Stimulated activated memory B cell treated with anti-CD40 and anti-IgM and Interleukin-4, amounts not matched to agents 10 μg/mL and 1 μg/mL and 100 μg/mL, for 72 hours (primary cell): ENCODE measurements around the gene PPP1R37.

Experiments
- ATAC-seq: fragments of 150-1000 bp; cut with Tn5 transposase; 2 replicates; pipeline ENCODE4 v1.10.0; 2021
- H3K27ac Mint-ChIP-seq: one replicate; pipeline ENCODE4 v1.8.0; 2022; ENCODE audit warnings: mild to moderate bottlenecking, mixed read lengths
- H3K27me3 Mint-ChIP-seq: one replicate; pipeline ENCODE4 v1.8.0; 2022; ENCODE audit warnings: mixed read lengths
- H3K36me3 Mint-ChIP-seq: one replicate; pipeline ENCODE4 v1.8.0; 2022; ENCODE audit warnings: mixed read lengths
- H3K4me1 Mint-ChIP-seq: one replicate; pipeline ENCODE4 v1.8.0; 2022; ENCODE audit warnings: mixed read lengths
- H3K4me3 Mint-ChIP-seq: one replicate; pipeline ENCODE4 v1.8.0; 2022; ENCODE audit warnings: mild to moderate bottlenecking, moderate library complexity, mixed read lengths
- H3K9me3 Mint-ChIP-seq: one replicate; pipeline ENCODE4 v1.8.0; 2022; ENCODE audit warnings: mixed read lengths

Gene PPP1R37

GRCh38 chr19:45166723-45167252 lies 73.8 kb downstream of the PPP1R37 start:
- Mint-ChIP-seq H3K9me3 (no peaks in the 10 kb centered on the region), H3K36me3 (peaks cover 5% of the 10 kb centered on the region), H3K27ac (no peak overlapping the region), H3K27me3 (peaks cover under 1% of the 10 kb centered on the region), H3K4me3 (no peak overlapping the region), H3K4me1 (peaks cover 33% of the 10 kb centered on the region)
- ATAC-seq: no peak

- Mint-ChIP-seq H3K4me3 (no peak overlapping the region), H3K27me3 (no peaks in the 10 kb centered on the region), H3K27ac (no peak overlapping the region), H3K9me3 (no peaks in the 10 kb centered on the region), H3K36me3 (peaks cover 5% of the 10 kb centered on the region), H3K4me1 (peaks cover 44% of the 10 kb centered on the region)
- ATAC-seq: no peak
These were observed 75.9 kb downstream of the PPP1R37 start for GRCh38 chr19:45168767-45169351.

- no peaks in the 10 kb centered on the region for H3K27me3 Mint-ChIP-seq
- H3K36me3 Mint-ChIP-seq: peaks cover 5% of the 10 kb centered on the region
- H3K4me1 Mint-ChIP-seq: peaks cover 38% of the 10 kb centered on the region
- H3K9me3 Mint-ChIP-seq: no peaks in the 10 kb centered on the region
- ATAC-seq: no peak
- H3K4me3 Mint-ChIP-seq: no peak overlapping the region
- no peak overlapping the region for H3K27ac Mint-ChIP-seq
These were observed 76.6 kb downstream of the PPP1R37 start for GRCh38 chr19:45169602-45170001.

- ATAC-seq: no peak
These were observed 77.4 kb downstream of the PPP1R37 start for GRCh38 chr19:45170146-45171106.

GRCh38 chr19:45171211-45171623 lies 78.2 kb downstream of the PPP1R37 start:
- H3K27ac Mint-ChIP-seq: peak overlapping the region; percentile 48
- peaks cover 10% of the 10 kb centered on the region for H3K36me3 Mint-ChIP-seq
- no peaks in the 10 kb centered on the region for H3K9me3 Mint-ChIP-seq
- ATAC-seq: no peak
- H3K27me3 Mint-ChIP-seq: no peaks in the 10 kb centered on the region
- peaks cover 35% of the 10 kb centered on the region for H3K4me1 Mint-ChIP-seq
- H3K4me3 Mint-ChIP-seq: peak overlapping the region; percentile 7

More at GRCh38 chr19:45170146-45171106, 77.4 kb downstream of the PPP1R37 start:
- Mint-ChIP-seq H3K27ac (peak overlapping the region; percentile 48), H3K9me3 (no peaks in the 10 kb centered on the region), H3K36me3 (peaks cover 8% of the 10 kb centered on the region), H3K4me3 (no peak overlapping the region), H3K4me1 (peaks cover 34% of the 10 kb centered on the region), H3K27me3 (no peaks in the 10 kb centered on the region)

GRCh38 chr19:45172173-45172572 lies 79.2 kb downstream of the PPP1R37 start:
- no peak for ATAC-seq
- Mint-ChIP-seq H3K4me3 (no peak overlapping the region), H3K27me3 (no peaks in the 10 kb centered on the region)

GRCh38 chr19:45172611-45173208 lies 79.7 kb downstream of the PPP1R37 start:
- Mint-ChIP-seq H3K27ac (peak overlapping the region; percentile 48), H3K4me3 (no peak overlapping the region), H3K27me3 (no peaks in the 10 kb centered on the region), H3K36me3 (peaks cover 10% of the 10 kb centered on the region), H3K9me3 (no peaks in the 10 kb centered on the region), H3K4me1 (peaks cover 35% of the 10 kb centered on the region)
- no peak for ATAC-seq

More at GRCh38 chr19:45172173-45172572, 79.2 kb downstream of the PPP1R37 start:
- Mint-ChIP-seq H3K4me1 (peaks cover 35% of the 10 kb centered on the region), H3K9me3 (no peaks in the 10 kb centered on the region), H3K36me3 (peaks cover 10% of the 10 kb centered on the region), H3K27ac (peak overlapping the region; percentile 48)

GRCh38 chr19:45173816-45174215 lies 80.8 kb downstream of the PPP1R37 start:
- Mint-ChIP-seq H3K36me3 (peaks cover 8% of the 10 kb centered on the region), H3K27me3 (no peaks in the 10 kb centered on the region), H3K9me3 (no peaks in the 10 kb centered on the region), H3K4me3 (no peak overlapping the region), H3K4me1 (peaks cover 35% of the 10 kb centered on the region), H3K27ac (no peak overlapping the region)
- no peak for ATAC-seq

GRCh38 chr19:45175515-45176345 lies 82.8 kb downstream of the PPP1R37 start:
- ATAC-seq: no peak
- peak overlapping the region; percentile 25 for H3K4me3 Mint-ChIP-seq
- H3K4me1 Mint-ChIP-seq: peaks cover 46% of the 10 kb centered on the region
- peaks cover 6% of the 10 kb centered on the region for H3K36me3 Mint-ChIP-seq
- H3K9me3 Mint-ChIP-seq: no peaks in the 10 kb centered on the region
- no peaks in the 10 kb centered on the region for H3K27me3 Mint-ChIP-seq
- peak overlapping the region; percentile 8 for H3K27ac Mint-ChIP-seq

- peak within 1 kb of the TSS; percentile 78 for H3K4me3 Mint-ChIP-seq
- H3K9me3 Mint-ChIP-seq: no peaks in the 10 kb centered on the region
- peaks cover 43% of the 10 kb centered on the region for H3K4me1 Mint-ChIP-seq
- peak within 1 kb of the TSS; percentile 75 for H3K27ac Mint-ChIP-seq
- ATAC-seq: peak; percentile 1
- peaks cover 21% of the 10 kb centered on the region for H3K36me3 Mint-ChIP-seq
- no peaks in the 10 kb centered on the region for H3K27me3 Mint-ChIP-seq
These were observed 84.9 kb downstream of the PPP1R37 start, which contains the start of gene TRAPPC6A for GRCh38 chr19:45177817-45178261. Gene TRAPPC6A (minus strand): TSS chr19:45178237. CDS start chr19:45178218, 19 bp downstream.

- H3K27me3 Mint-ChIP-seq: no peaks in the 10 kb centered on the region
- no peaks in the 10 kb centered on the region for H3K9me3 Mint-ChIP-seq
- H3K4me3 Mint-ChIP-seq: peak within 1 kb of the TSS; percentile 78
- peaks cover 41% of the 10 kb centered on the region for H3K4me1 Mint-ChIP-seq
- peaks cover 23% of the 10 kb centered on the region for H3K36me3 Mint-ChIP-seq
- H3K27ac Mint-ChIP-seq: peak within 1 kb of the TSS; percentile 75
- peak; percentile 97 for ATAC-seq
These were observed 85.5 kb downstream of the PPP1R37 start, which contains the start of gene BLOC1S3 for GRCh38 chr19:45178262-45179071. Gene BLOC1S3 (plus strand): TSS chr19:45178784. CDS start chr19:45179297, 513 bp downstream.

- no peak for ATAC-seq
- Mint-ChIP-seq H3K27me3 (no peaks in the 10 kb centered on the region), H3K4me1 (peaks cover 42% of the 10 kb centered on the region), H3K9me3 (no peaks in the 10 kb centered on the region), H3K27ac (peak overlapping the region; percentile 75), H3K4me3 (peak overlapping the region; percentile 78), H3K36me3 (peaks cover 23% of the 10 kb centered on the region)
These were observed 86.3 kb downstream of the PPP1R37 start for GRCh38 chr19:45179072-45179891.

GRCh38 chr19:45179892-45180370 lies 87.0 kb downstream of the PPP1R37 start:
- H3K27me3 Mint-ChIP-seq: no peaks in the 10 kb centered on the region
- ATAC-seq: no peak
- no peaks in the 10 kb centered on the region for H3K9me3 Mint-ChIP-seq
- peaks cover 49% of the 10 kb centered on the region for H3K4me1 Mint-ChIP-seq
- no peak overlapping the region for H3K27ac Mint-ChIP-seq
- peak overlapping the region; percentile 77 for H3K4me3 Mint-ChIP-seq
- peaks cover 23% of the 10 kb centered on the region for H3K36me3 Mint-ChIP-seq
